GM23338 (cell line): ENCODE measurements around the gene LRIF1. TPM values are rescaled to one million over a fixed set of nuclear protein-coding genes. Genes with fewer than 3 reads are reported as not detected.

Source experiments
- ATAC-seq: fragments of 200-7000 bp; cut with Tn5 transposase; 3 replicates; pipeline ENCODE4 v1.9.1; 2020
- DNase-seq: peaks from one replicate; pipeline ENCODE4 v3.0.0-alpha.2; 2015; ENCODE audit warnings: low spot score
- H2AFZ ChIP-seq: fragments of 200-600 bp; sonication (generic); 2 replicates; pipeline ENCODE4 v1.8.0; 2016; ENCODE audit warnings: antibody characterized with exemption, mild to moderate bottlenecking, moderate library complexity
- H3F3A ChIP-seq: fragments of 200-600 bp; sonication (generic); replicated peaks from 2 replicates; pipeline ENCODE4 v1.8.0; 2017; ENCODE audit warnings: antibody characterized with exemption, mixed run types, low read depth
- H3K27ac ChIP-seq: fragments of 200-600 bp; sonication (generic); 2 replicates; pipeline ENCODE4 v1.6.1; 2016; ENCODE audit warnings: low read depth
- H3K27me3 ChIP-seq: fragments of 200-600 bp; sonication (generic); 2 replicates; pipeline ENCODE4 v1.8.0; 2016; ENCODE audit warnings: mild to moderate bottlenecking, mixed run types, moderate library complexity; ENCODE audit not compliant: insufficient read depth
- H3K36me3 ChIP-seq: fragments of 200-600 bp; sonication (generic); 2 replicates; pipeline ENCODE4 v1.8.0; 2016; ENCODE audit warnings: mild to moderate bottlenecking; ENCODE audit not compliant: insufficient read depth
- H3K4me1 ChIP-seq: fragments of 200-600 bp; sonication (generic); 2 replicates; pipeline ENCODE4 v1.8.0; 2016; ENCODE audit warnings: mild to moderate bottlenecking, moderate library complexity; ENCODE audit not compliant: insufficient read depth
- H3K4me2 ChIP-seq: fragments of 200-600 bp; sonication (generic); 2 replicates; pipeline ENCODE4 v1.7.1; 2017; ENCODE audit warnings: mixed run types
- H3K4me3 ChIP-seq: fragments of 200-600 bp; sonication (generic); 2 replicates; pipeline ENCODE4 v1.6.1; 2016; ENCODE audit warnings: mixed run types
- H3K79me2 ChIP-seq: fragments of 200-600 bp; sonication (generic); replicated peaks from 2 replicates; pipeline ENCODE4 v1.8.0; 2017; ENCODE audit warnings: mild to moderate bottlenecking; ENCODE audit not compliant: insufficient read depth
- H3K9me2 ChIP-seq: fragments of 200-600 bp; sonication (generic); 2 replicates; pipeline ENCODE4 v1.8.0; 2017; ENCODE audit not compliant: insufficient read depth
- H4K20me1 ChIP-seq: fragments of 200-600 bp; sonication (generic); replicated peaks from 2 replicates; pipeline ENCODE4 v1.8.0; 2017; ENCODE audit warnings: mild to moderate bottlenecking; ENCODE audit not compliant: insufficient read depth
- H3K27ac Mint-ChIP-seq: 2 replicates; pipeline ENCODE4 v1.8.0; 2020; ENCODE audit warnings: inconsistent platforms, mild to moderate bottlenecking, moderate library complexity, mixed read lengths
- H3K27me3 Mint-ChIP-seq: 3 replicates; pipeline ENCODE4 v1.8.0; 2022; ENCODE audit warnings: low read depth, mild to moderate bottlenecking, moderate library complexity, mixed read lengths, inconsistent platforms; ENCODE audit not compliant: insufficient read depth, poor library complexity
- H3K36me3 Mint-ChIP-seq: 3 replicates; pipeline ENCODE4 v1.8.0; 2021; ENCODE audit warnings: low read depth, mild to moderate bottlenecking, inconsistent platforms, moderate library complexity, mixed read lengths
- H3K4me1 Mint-ChIP-seq: 3 replicates; pipeline ENCODE4 v1.8.0; 2020; ENCODE audit warnings: mild to moderate bottlenecking, inconsistent platforms, mixed read lengths
- H3K4me3 Mint-ChIP-seq: 3 replicates; pipeline ENCODE4 v1.8.0; 2021; ENCODE audit warnings: moderate library complexity, mild to moderate bottlenecking, inconsistent platforms, mixed read lengths
- H3K9me3 Mint-ChIP-seq: 3 replicates; pipeline ENCODE4 v1.8.0; 2020; ENCODE audit warnings: moderate library complexity, mild to moderate bottlenecking, inconsistent platforms, mixed read lengths
- CREB1 ChIP-seq: fragments of 250-450 bp; sonication (Bioruptor Pico); IDR thresholded peaks from 2 replicates; pipeline ENCODE4 v1.5.0; 2020; ENCODE audit warnings: low read depth, mild to moderate bottlenecking, moderate library complexity
- EZH2 ChIP-seq: fragments of 200-600 bp; sonication (generic); IDR thresholded peaks from one replicate; pipeline ENCODE4 v1.8.0; 2017; ENCODE audit warnings: antibody characterized with exemption, mild to moderate bottlenecking, low read depth; ENCODE audit not compliant: unreplicated experiment
- EZH2phosphoT487 ChIP-seq: fragments of 200-600 bp; sonication (generic); IDR thresholded peaks from one replicate; pipeline ENCODE4 v1.8.1; 2018; ENCODE audit warnings: antibody characterized with exemption; ENCODE audit not compliant: unreplicated experiment
- JUNB ChIP-seq: IDR thresholded peaks from one replicate; pipeline ENCODE4 v1.6.1; 2016; ENCODE audit warnings: antibody characterized with exemption; ENCODE audit not compliant: unreplicated experiment
- NANOG ChIP-seq: IDR thresholded peaks from 2 replicates; pipeline ENCODE4 v1.6.1; 2016; ENCODE audit warnings: antibody characterized with exemption, borderline replicate concordance
- POLR2AphosphoS5 ChIP-seq: IDR thresholded peaks from 2 replicates; pipeline ENCODE4 v1.6.1; 2016; ENCODE audit warnings: antibody characterized with exemption, low read depth
- STAT1 ChIP-seq: IDR thresholded peaks from one replicate; pipeline ENCODE4 v1.6.1; 2016; ENCODE audit warnings: antibody characterized with exemption; ENCODE audit not compliant: unreplicated experiment
- ZNF114 ChIP-seq: fragments of 250-450 bp; sonication (Bioruptor Pico); IDR thresholded peaks from 2 replicates; pipeline ENCODE4 v1.5.0; 2020; ENCODE audit warnings: mild to moderate bottlenecking, moderate library complexity
- ZNF331 ChIP-seq: fragments of 250-450 bp; sonication (Bioruptor Pico); IDR thresholded peaks from 2 replicates; pipeline ENCODE4 v1.5.0; 2020; ENCODE audit warnings: low read depth, mild to moderate bottlenecking, moderate library complexity
- ZNF462 ChIP-seq: fragments of 250-450 bp; sonication (Bioruptor Pico); IDR thresholded peaks from 2 replicates; pipeline ENCODE4 v1.5.0; 2020; ENCODE audit warnings: mild to moderate bottlenecking, moderate library complexity
- polyA plus RNA-seq: library from polyadenylated mRNA; unstranded; fragments of >200 nt; fragmentation: Nextera tagmentation; extraction: Ambion mirVana; gene quantifications from 2 replicates; pipeline ENCODE4 v1.2.1, GENCODE V29; 2016
- total RNA-seq: library from RNA; depleted of rRNA; stranded (reverse); fragments of >200 nt; shearing (Covaris generic); gene quantifications from 2 replicates; pipeline ENCODE4 v1.2.3, GENCODE V29; 2014
- TF ChIP-seq, protein P1 (sequence below), 2 experiments: fragments of 200-600 bp in 1 of 2; sonication (generic) in 1 of 2; conservative IDR thresholded peaks; 2 replicates each; pipeline versions ENCODE4 v1.5.1 to v1.6.1; 2016 to 2017; ENCODE audit warnings: antibody characterized with exemption in 2 of 2, low read depth in 2 of 2, mild to moderate bottlenecking in 2 of 2, moderate library complexity in 1 of 2
- TF ChIP-seq, protein P2 (sequence below): IDR thresholded peaks from one replicate; pipeline ENCODE4 v1.6.1; 2018; ENCODE audit warnings: antibody characterized with exemption; ENCODE audit not compliant: unreplicated experiment
- TF ChIP-seq, protein P3 (sequence below): IDR thresholded peaks from 2 replicates; pipeline ENCODE4 v1.6.1; 2016; ENCODE audit warnings: antibody characterized with exemption

The LRIF1 gene
- total and polyA plus RNA-seq, 2 experiments from 2014 or later = 32.6 to 37.9 TPM

DNA sequence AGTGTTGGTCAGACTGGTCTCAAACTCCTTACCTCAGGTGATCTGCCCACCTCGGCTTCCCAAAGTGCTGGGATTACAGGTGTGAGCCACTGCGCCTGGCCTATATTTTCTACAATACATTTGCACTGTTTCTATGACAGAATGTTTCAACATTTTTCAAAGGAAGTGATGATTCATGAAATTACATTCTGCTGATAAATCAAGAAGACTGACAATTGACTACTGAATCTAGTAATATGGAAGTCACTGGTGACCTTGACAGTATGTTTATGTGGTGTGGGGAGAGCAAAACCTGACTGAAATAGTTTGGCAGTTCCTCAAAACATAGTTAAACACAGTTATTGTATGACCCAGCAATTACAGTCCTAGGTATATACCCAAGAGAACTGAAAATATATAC, 18.1 kb downstream of the LRIF1 start:
- Mint-ChIP-seq H3K4me1 (no peaks in the 10 kb centered on the region), H3K4me3 (no peak overlapping the region), H3K9me3 (no peaks in the 10 kb centered on the region; the same call in 2 of the 3 replicates), H3K27ac (no peak overlapping the region), H3K36me3 (peaks cover 38% of the 10 kb centered on the region), H3K27me3 (no peaks in the 10 kb centered on the region)
- Histone ChIP-seq H3K27me3 (no peaks in the 10 kb centered on the region), H3K9me2 (no peaks in the 10 kb centered on the region), H3K27ac (no peak overlapping the region), H3K79me2 (no peaks in the 10 kb centered on the region), H2AFZ (no peak overlapping the region), H4K20me1 (peaks cover 5% of the 10 kb centered on the region; the same call in 1 of the 2 replicates), H3K4me1 (peaks cover 4% of the 10 kb centered on the region; the same call in 1 of the 2 replicates), H3K36me3 (peaks cover 14% of the 10 kb centered on the region; the same call in 1 of the 2 replicates), H3K4me3 (no peak overlapping the region), H3F3A (no peaks in the 10 kb centered on the region), H3K4me2 (no peak overlapping the region)
- no peak for TF ChIP-seq EZH2phosphoT487
- no peak for TF ChIP-seq NANOG
- TF ChIP-seq EZH2 = no peak
- TF ChIP-seq, protein P1, sequence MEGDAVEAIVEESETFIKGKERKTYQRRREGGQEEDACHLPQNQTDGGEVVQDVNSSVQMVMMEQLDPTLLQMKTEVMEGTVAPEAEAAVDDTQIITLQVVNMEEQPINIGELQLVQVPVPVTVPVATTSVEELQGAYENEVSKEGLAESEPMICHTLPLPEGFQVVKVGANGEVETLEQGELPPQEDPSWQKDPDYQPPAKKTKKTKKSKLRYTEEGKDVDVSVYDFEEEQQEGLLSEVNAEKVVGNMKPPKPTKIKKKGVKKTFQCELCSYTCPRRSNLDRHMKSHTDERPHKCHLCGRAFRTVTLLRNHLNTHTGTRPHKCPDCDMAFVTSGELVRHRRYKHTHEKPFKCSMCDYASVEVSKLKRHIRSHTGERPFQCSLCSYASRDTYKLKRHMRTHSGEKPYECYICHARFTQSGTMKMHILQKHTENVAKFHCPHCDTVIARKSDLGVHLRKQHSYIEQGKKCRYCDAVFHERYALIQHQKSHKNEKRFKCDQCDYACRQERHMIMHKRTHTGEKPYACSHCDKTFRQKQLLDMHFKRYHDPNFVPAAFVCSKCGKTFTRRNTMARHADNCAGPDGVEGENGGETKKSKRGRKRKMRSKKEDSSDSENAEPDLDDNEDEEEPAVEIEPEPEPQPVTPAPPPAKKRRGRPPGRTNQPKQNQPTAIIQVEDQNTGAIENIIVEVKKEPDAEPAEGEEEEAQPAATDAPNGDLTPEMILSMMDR (conservative IDR thresholded peaks at IDR 0.05; ENCODE audit: low read depth in 2 of 2) = no peak
- no peak for TF ChIP-seq ZNF331 (CRISPR knock-in tag)
- TF ChIP-seq, protein P2, sequence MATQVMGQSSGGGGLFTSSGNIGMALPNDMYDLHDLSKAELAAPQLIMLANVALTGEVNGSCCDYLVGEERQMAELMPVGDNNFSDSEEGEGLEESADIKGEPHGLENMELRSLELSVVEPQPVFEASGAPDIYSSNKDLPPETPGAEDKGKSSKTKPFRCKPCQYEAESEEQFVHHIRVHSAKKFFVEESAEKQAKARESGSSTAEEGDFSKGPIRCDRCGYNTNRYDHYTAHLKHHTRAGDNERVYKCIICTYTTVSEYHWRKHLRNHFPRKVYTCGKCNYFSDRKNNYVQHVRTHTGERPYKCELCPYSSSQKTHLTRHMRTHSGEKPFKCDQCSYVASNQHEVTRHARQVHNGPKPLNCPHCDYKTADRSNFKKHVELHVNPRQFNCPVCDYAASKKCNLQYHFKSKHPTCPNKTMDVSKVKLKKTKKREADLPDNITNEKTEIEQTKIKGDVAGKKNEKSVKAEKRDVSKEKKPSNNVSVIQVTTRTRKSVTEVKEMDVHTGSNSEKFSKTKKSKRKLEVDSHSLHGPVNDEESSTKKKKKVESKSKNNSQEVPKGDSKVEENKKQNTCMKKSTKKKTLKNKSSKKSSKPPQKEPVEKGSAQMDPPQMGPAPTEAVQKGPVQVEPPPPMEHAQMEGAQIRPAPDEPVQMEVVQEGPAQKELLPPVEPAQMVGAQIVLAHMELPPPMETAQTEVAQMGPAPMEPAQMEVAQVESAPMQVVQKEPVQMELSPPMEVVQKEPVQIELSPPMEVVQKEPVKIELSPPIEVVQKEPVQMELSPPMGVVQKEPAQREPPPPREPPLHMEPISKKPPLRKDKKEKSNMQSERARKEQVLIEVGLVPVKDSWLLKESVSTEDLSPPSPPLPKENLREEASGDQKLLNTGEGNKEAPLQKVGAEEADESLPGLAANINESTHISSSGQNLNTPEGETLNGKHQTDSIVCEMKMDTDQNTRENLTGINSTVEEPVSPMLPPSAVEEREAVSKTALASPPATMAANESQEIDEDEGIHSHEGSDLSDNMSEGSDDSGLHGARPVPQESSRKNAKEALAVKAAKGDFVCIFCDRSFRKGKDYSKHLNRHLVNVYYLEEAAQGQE = no peak
- no peak for TF ChIP-seq ZNF462 (CRISPR knock-in tag)
- no peak for TF ChIP-seq ZNF114 (CRISPR knock-in tag)
- TF ChIP-seq CREB1 (CRISPR knock-in tag) = no peak
- TF ChIP-seq STAT1 = no peak
- TF ChIP-seq, protein P3, sequence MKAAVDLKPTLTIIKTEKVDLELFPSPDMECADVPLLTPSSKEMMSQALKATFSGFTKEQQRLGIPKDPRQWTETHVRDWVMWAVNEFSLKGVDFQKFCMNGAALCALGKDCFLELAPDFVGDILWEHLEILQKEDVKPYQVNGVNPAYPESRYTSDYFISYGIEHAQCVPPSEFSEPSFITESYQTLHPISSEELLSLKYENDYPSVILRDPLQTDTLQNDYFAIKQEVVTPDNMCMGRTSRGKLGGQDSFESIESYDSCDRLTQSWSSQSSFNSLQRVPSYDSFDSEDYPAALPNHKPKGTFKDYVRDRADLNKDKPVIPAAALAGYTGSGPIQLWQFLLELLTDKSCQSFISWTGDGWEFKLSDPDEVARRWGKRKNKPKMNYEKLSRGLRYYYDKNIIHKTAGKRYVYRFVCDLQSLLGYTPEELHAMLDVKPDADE = no peak
- no peak for TF ChIP-seq POLR2AphosphoS5
- TF ChIP-seq JUNB = no peak
- ATAC-seq = no peak
- DNase-seq = no peak
